ENCODE results near the gene KIAA1755.

DNA sequence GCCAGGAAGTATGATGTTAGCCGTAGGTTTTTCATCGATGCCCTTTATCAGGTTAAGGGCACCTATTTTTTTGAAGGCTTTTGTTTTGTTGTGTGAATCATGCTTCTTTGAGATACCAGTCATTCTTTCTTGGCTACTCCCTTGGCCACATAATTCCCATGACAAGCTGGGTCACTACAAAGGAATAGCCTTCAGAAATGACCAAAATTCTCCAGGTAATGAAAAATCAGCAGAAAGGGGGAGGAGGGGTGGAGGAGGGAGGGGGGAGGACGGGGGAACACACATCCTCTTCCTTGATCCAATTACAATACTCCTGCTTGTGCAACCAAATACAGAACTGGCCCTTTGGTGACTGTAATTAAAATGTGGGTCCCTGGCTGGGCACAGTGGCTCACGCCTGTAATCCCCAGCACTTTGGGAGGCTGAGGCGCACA, 73.7 kb downstream of the KIAA1755 start:
- no peak for TF ChIP-seq EZH2 (IDR thresholded peaks at IDR 0.05; ENCODE audit: insufficient read depth, poor library complexity, severe bottlenecking)
- no peak for TF ChIP-seq EZH2phosphoT487 (IDR thresholded peaks at IDR 0.05; ENCODE audit: insufficient read depth, low read depth)
